Fibroblast of the aortic adventitia (primary cell): ENCODE measurements around the gene ZFP62. TPM values are rescaled to one million over a fixed set of nuclear protein-coding genes. Genes with fewer than 3 reads are reported as not detected.

Experiments used
- DNase-seq: peaks from one replicate; pipeline ENCODE4 v3.0.0-alpha.2; 2010; ENCODE audit warnings: low read depth
- H3K4me3 ChIP-seq: 2 replicates; pipeline ENCODE4 v1.5.1; 2011; ENCODE audit warnings: low read depth, mild to moderate bottlenecking, control low read depth, low read length, moderate library complexity
- CTCF ChIP-seq: IDR thresholded peaks from 2 replicates; pipeline ENCODE4 v1.5.1; 2011; ENCODE audit warnings: mild to moderate bottlenecking, low read length, control low read depth, inconsistent platforms; ENCODE audit not compliant: insufficient read depth
- total RNA-seq: library from RNA; depleted of rRNA; stranded (reverse); fragments of >200 nt; gene quantifications from 2 replicates; pipeline ENCODE4 v1.2.3, GENCODE V29; 2012; ENCODE audit warnings: low replicate concordance

The ZFP62 gene
- total RNA-seq, 1 donor, result 19.4 TPM

GRCh38 chr5:180810210-180810958, 50.7 kb downstream of the ZFP62 start:
- TF ChIP-seq CTCF, result no peak
- DNase-seq, result peak; percentile 91
- peak overlapping the region; percentile 85 for H3K4me3 ChIP-seq

- H3K4me3 ChIP-seq, result peak overlapping the region; percentile 85
- peak; percentile 89 for DNase-seq
- TF ChIP-seq CTCF, result no peak
Observed at GRCh38 chr5:180809403-180810209, 51.5 kb downstream of the ZFP62 start.

- TF ChIP-seq CTCF, result no peak
- no peak for DNase-seq
- H3K4me3 ChIP-seq, result peak overlapping the region; percentile 67
Observed at GRCh38 chr5:180808461-180809000, 52.5 kb downstream of the ZFP62 start.

- TF ChIP-seq CTCF, result no peak
- peak overlapping the region; percentile 67 for H3K4me3 ChIP-seq
- no peak for DNase-seq
Observed at GRCh38 chr5:180807654-180808414, 53.2 kb downstream of the ZFP62 start.

- no peak for TF ChIP-seq CTCF
- H3K4me3 ChIP-seq, result peak overlapping the region; percentile 67
Observed at GRCh38 chr5:180807046-180807445, 54.0 kb downstream of the ZFP62 start.

GRCh38 chr5:180806351-180807011, 54.6 kb downstream of the ZFP62 start:
- DNase-seq, result no peak
- no peak for TF ChIP-seq CTCF
- H3K4me3 ChIP-seq, result peak overlapping the region; percentile 67

More at GRCh38 chr5:180807046-180807445, 54.0 kb downstream of the ZFP62 start:
- no peak for DNase-seq
